LNCAP (cell line): Measurements from ENCODE around the gene CENPN.

Source experiments
- TF ChIP-seq, protein P1 (sequence below): fragments of 450-650 bp; IDR thresholded peaks from 2 replicates; pipeline ENCODE4 v1.5.1; 2017; ENCODE audit warnings: mild to moderate bottlenecking

Gene CENPN

GRCh38 chr16:81006211-81006812 is 702 bp upstream of the CENPN start:
- TF ChIP-seq, protein P1, sequence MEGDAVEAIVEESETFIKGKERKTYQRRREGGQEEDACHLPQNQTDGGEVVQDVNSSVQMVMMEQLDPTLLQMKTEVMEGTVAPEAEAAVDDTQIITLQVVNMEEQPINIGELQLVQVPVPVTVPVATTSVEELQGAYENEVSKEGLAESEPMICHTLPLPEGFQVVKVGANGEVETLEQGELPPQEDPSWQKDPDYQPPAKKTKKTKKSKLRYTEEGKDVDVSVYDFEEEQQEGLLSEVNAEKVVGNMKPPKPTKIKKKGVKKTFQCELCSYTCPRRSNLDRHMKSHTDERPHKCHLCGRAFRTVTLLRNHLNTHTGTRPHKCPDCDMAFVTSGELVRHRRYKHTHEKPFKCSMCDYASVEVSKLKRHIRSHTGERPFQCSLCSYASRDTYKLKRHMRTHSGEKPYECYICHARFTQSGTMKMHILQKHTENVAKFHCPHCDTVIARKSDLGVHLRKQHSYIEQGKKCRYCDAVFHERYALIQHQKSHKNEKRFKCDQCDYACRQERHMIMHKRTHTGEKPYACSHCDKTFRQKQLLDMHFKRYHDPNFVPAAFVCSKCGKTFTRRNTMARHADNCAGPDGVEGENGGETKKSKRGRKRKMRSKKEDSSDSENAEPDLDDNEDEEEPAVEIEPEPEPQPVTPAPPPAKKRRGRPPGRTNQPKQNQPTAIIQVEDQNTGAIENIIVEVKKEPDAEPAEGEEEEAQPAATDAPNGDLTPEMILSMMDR, result no peak

DNA sequence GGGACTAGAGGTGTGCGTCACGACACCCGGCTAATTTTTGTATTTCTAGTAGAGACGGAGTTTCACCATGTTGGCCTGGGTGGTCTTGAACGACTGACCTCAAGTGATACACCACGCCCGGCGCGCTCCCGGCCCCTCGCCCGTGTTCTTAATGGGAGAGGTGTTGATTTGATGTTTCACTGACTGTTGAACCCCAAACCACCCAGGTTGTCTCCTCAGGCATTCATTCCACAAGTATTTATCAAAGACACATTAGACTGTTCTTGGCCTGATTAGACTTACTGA is 1.4 kb downstream of the CENPN start:
- TF ChIP-seq, protein P1, result no peak

GRCh38 chr16:81012974-81013373 is 6.0 kb downstream of the CENPN start:
- TF ChIP-seq, protein P1, result no peak

DNA sequence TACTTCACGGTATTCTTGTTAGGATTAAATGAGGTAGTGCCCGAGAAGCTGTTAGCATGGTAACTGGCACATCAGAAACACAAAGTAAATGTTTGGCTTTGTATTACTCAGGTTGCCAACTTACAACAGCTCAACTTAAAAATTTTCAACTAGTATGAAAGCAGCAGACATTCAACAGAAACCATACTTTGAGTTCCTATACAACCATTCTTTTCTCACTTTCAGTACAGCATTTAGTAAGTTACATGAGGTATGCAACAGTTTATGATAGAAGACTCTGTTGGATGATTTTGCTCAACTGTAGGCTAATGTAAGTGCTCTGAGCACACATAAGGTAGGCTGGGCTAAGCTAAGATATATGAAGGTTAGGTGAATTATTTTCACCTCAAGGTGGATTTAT is 7.7 kb downstream of the CENPN start:
- TF ChIP-seq, protein P1, result no peak

DNA sequence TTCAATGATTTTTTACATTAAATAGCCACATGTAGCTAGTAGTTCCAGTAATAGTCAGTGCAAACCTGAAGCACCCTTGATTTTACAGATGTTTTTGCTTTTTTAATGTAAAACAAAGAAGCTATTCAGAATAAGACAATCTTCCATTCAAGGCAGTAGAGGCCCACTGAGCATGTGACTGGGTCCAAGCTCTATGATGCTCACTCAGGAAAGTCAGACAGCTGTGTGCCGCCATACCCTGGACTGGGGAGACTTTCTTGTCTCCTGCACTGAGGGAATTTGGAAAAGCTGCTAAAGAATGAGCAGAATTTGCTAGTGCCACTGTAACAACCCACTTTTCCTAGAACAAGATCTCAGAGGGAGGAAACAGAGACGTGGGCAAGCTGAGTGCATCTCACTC is 11.5 kb downstream of the CENPN start:
- TF ChIP-seq, protein P1, result no peak

GRCh38 chr16:81026429-81026828 is 19.4 kb downstream of the CENPN start:
- TF ChIP-seq, protein P1, result no peak

DNA sequence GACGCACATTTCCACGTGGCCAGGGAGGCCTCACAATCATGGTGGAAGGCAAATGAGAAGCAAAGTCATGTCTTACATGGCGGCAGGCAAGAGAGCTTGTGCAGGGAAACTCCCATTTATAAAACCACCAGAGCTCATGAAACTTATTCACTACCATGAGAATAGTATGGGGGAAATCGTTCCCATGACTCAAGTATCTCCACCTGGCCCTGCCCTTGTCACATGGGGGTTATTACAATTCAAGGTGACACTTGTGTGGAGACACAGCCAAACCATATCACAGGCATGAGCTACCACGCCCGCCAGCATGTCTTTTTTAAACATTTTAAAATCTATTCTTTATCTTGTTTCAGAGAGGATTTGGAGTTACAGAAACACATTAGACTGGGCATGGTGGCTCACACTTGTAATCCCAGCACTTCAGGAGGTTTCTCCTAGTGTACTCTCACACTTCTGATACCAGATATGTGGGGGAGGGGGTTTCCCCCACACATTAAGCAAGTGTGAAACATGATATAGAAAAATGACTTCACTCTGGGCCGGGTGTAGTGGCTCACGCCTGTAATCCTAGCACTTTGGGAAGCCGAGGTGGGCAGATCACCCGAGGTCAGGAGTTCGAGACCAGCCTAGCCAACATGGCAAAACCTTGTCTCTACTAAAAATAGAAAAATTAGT is 23.1 kb downstream of the CENPN start:
- TF ChIP-seq, protein P1, result no peak
